Breast epithelium (tissue), 3 donors: ENCODE measurements around the gene TMEM232.

Source experiments
- POLR2A ChIP-seq: fragments of 450-650 bp; IDR thresholded peaks from one replicate; pipeline ENCODE4 v1.6.1; 2016; ENCODE audit warnings: antibody characterized with exemption, mild to moderate bottlenecking, moderate library complexity
- TF ChIP-seq, protein P1 (sequence below), 3 donors: fragments of 450-650 bp; IDR thresholded peaks; one replicate each; pipeline ENCODE4 v1.5.1; 2016 to 2017; ENCODE audit warnings: antibody characterized with exemption in 3 of 3, mild to moderate bottlenecking in 3 of 3, moderate library complexity in 3 of 3

DNA sequence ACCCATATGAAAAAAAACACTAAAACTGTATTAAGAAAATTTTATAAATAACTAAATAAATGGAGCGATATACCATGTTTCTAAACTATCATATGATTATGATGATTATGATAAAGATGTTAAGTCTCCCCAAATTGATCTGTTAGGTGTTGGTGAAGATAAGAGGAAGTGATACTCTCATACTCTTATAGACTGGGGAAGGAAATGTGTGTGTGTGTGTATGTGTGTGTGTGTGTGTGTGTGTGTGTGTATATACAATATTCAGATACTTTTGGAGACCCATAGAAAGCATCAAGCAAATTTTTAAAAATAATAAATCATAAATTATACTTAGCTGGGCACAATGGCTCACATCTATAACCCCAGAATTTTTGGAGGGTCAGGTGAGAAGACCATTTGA lies 62.9 kb downstream of the TMEM232 start:
- TF ChIP-seq, protein P1, sequence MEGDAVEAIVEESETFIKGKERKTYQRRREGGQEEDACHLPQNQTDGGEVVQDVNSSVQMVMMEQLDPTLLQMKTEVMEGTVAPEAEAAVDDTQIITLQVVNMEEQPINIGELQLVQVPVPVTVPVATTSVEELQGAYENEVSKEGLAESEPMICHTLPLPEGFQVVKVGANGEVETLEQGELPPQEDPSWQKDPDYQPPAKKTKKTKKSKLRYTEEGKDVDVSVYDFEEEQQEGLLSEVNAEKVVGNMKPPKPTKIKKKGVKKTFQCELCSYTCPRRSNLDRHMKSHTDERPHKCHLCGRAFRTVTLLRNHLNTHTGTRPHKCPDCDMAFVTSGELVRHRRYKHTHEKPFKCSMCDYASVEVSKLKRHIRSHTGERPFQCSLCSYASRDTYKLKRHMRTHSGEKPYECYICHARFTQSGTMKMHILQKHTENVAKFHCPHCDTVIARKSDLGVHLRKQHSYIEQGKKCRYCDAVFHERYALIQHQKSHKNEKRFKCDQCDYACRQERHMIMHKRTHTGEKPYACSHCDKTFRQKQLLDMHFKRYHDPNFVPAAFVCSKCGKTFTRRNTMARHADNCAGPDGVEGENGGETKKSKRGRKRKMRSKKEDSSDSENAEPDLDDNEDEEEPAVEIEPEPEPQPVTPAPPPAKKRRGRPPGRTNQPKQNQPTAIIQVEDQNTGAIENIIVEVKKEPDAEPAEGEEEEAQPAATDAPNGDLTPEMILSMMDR (IDR thresholded peaks at IDR 0.05), result no peak
- TF ChIP-seq POLR2A, result no peak
